Glomerular endothelial cell (primary cell): ENCODE measurements around the gene XPC. TPM values are rescaled to one million over a fixed set of nuclear protein-coding genes. Genes with fewer than 3 reads are reported as not detected.

Experiments
- DNase-seq: peaks from one replicate; pipeline ENCODE4 v3.0.0-alpha.2; 2011; ENCODE audit warnings: low read depth, low spot score; ENCODE audit errors: extremely low read depth
- total RNA-seq: library from RNA; depleted of rRNA; stranded (reverse); fragments of >200 nt; gene quantifications from 2 replicates; pipeline ENCODE4 v1.2.3, GENCODE V29; 2015

Gene XPC
- total RNA-seq, 1 donor from 2014 or later = 50.4 TPM

DNA sequence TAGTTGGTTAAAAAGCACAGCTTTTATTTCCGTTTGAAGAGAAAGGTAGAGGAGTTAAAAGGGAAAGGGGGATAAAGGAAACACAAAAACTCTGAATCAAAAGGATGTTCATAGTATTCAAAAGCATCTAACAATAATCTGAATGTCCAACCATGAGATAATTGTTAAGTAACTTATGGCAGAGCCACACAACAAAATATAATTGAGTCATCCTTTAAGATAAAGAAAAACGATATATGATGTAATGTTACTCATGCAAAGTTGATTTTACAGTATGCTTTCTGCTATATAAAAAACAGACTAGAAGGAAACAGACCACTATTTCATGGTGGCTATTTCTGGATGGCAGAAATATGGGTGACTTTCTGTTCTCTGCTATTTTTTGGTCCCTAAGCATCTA lies 3.9 kb downstream of the XPC start:
- DNase-seq = no peak

DNA sequence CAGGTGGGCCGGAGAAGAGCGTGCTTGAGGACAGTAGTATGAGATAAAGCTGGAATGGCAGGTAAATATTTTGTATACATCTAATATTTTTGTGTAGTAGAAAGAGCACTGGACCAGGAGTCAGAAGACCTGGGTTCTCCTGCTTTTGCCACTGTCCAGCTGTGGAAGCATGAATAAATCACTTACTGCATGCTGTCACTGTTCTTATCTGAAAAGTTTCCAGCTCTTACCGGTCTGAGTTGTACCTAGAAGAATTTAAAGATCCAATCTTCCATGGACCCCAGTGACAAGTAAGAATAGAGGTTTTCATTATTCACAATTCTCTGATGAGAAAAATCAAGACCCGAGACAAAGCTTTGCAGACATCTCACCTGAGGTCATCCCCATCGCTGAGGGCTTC lies 5.9 kb downstream of the XPC start:
- no peak for DNase-seq

DNA sequence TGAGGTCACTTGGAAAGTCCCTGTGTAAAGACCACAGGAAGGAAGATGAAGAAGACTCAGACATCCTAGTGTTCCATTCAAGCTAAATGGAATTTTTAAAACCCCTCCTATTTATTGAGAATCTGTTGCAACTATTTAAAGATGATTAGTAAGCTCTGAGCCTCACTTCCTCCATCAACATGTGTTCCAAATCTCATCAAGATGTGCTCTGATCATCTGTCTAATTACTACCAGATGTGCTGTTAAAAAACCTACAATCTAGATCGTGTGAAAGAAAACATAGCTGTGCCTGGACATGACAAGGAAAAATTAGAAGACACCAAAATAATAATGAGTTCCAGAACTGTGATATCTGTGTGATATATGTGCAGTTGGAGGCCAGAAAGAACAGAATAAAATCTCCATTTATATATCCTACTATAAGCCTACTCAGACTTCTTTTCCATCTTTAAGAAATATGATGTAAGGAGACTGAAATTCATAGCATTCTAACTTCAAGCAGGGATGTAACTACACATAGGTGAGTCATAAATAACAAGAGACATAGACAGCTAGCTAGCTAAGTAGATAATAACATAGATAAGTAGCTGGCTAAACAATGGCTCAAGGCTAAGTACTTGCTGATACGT lies 7.8 kb downstream of the XPC start:
- DNase-seq = no peak

DNA sequence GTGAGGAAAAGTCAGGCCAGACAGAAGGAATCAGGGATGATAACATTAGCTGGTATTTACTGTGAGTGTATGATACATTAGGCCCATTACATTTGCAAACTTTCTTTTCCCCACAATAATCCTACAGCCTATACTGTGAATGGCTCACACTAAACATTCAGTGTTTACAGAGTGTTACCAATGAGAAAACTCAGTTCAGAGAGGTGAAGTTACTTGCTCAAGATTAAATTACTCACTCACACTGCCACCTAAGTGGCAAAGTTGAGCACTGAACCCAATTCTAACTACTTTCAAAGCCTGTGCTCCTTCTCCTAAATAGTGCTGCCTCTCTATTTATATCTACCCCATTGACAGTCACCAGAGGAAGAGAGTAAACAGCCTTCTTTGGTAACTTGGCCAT lies 8.5 kb downstream of the XPC start:
- DNase-seq = no peak

DNA sequence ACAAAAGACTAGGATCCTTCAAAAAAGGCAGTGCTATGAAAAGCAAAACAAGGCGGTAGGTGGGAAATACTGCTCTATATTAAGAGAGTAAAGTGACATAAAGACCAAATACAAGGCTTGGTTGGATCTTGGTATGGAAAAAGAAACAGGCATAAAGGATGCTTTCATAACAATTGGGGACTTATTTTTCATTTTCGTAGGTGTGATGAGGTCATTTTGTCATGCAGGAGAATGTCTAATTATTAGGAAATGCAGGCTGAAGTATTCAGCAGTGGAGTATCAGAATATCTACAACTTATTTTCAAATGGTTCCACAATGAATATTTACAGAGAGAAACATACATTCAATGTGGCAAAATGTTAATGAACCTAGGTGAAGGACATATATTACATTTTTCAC lies 9.0 kb downstream of the XPC start:
- no peak for DNase-seq

DNA sequence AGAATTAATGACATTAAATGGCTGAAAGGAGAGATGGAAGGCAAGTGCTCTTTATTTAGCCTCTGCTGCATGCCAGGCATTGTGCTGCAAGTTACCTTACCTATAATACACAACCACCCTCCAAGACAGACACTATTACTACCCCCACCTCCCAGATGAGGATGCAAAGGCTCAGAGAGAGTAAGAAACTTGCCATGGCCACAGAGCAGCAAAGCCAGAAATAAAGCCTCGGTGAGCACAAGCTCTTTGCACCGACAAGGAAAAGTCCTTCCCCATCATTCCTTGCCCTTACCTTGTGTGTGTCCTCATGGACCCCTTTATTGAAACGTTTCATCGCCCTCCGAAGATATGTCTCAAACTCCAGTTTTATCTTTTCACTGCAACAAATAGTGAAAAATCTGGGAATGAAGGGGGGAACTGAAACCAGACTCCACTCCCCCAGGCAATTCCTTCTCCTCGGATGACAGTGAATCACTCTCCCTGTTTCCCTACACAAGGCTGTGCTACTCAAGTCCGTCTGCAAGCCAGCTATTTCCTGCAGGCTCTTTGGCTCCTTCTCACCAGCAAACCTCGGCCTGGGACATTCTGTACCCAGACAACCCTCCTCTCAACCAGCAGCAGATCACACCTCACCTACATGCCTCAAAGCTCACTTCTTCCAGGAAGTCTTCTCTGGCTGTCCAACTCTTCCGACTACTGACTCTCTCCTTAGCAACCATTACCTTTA lies 11.4 kb downstream of the XPC start:
- no peak for DNase-seq

DNA sequence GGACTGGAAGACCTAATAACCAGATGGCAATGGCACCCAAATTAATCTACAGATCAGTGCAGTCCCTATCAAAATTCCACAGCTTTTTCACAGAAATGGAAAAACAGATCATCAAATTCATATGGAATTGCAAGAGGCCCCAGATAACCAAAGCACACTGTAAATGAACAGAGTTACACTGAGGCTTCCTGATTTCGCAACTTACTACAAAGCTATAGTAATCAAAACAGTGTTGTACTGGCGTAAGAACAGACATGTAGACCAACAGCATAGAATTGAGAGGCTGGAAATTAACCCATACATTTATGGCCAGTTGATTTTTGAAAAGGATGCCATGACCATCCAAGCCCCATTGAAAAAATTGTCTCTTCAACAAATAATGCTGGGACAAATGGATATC lies 16.2 kb downstream of the XPC start:
- no peak for DNase-seq

DNA sequence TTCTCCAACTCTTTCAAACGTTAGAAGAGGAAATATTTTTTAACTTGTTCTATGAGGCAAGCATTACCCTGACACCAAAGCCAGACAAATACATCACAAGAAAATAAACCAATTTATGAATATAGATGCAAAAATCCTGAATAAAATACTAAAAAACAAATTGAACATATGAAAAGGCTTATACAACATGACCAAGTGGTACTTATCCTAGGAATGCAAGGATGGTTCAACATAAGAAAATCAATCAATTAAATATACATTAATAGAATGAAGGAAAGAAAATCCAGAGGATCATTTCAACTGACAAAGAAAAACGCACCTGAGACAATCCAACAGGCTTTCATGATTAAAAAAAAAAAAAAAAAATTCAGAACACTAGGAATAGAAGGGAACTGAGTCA lies 17.1 kb downstream of the XPC start:
- DNase-seq = no peak

DNA sequence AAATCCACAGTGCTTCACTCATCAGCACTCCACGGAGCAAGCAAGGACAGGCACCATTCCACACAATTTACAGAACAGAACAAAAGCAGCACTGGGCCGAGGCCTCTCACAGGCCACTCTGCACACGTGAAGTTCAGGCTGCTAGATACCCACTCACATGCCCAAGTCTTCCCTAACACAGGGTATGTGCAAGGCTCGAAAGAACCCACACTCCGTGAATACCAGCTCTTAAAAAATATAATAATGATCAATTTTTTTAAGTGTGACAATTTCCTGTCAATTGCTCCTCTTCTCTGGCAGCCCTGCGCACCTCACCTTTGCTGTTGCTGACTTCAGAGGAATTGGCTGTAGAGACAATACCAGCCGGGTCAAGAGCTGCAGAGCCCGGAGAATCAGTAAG lies 19.0 kb downstream of the XPC start:
- no peak for DNase-seq

DNA sequence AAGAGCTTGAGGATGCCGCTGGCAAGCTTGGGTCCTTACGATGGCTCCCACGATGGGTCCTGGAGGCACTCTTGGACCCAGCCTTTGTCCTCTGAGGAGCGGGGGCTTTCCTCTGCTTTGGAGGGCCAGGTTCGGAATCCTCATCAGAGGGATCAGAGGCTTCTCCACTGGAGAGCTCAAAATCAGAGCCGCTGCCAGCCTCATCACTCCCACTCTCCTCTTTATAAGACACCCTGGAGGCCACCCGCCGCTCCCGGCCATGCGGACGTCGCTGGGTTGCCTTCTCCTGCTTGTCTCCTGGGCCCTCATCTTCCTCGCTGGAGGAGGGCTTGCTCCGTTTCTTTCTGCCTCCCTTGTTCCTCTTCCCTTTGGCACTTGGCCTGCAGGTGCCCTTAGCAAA lies 20.0 kb downstream of the XPC start:
- no peak for DNase-seq

DNA sequence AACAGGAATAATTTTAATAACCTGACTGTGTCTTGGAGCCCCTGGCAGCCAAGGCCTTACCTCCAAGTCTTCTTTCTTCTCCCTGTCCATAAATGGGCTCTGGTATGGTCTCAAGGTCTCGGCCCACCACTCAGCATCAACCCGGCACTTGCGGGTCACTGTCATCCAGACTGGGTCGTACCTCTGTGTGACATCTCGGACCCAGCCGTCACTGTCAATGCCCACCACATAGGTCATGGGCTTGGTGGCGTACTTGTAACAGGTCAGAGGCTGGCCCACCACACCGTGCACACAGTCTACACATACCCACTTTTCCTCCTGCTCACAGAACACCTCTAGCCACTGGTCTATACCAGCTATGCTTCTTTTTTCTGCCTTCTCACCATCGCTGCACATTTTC lies 20.4 kb downstream of the XPC start:
- no peak for DNase-seq

DNA sequence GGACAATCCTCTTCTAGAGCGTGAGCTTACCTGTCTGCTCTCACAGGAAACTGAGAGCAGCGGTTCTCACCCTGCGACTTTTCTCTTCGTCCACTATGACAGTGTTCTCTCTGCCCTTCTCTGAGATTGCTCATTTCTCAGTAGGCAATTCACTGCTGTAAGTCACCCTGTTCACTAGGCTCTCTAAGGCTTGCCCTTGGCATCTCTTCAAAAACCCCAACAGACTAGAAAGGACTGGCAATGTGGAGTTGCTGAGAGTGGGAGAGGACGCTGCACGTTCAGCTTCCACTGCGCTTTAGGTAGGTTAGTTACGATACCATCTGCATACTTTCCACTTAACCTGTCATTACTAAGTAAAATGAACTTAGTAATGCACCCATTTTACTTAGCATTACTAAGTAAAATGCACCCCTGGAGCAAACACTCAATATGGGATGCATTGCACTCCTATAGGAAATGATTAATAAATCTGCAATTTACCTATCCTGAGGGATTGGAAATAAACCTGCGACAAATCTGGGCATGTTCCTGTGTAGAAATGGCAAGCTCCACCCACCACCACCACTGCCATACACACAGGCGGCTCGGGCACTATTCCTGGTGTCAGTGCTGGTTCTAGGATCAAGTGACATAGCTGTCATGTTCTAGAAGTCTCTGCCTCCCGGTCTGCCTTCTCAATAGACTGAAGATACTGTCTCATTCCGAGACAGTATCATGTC lies 21.4 kb downstream of the XPC start:
- DNase-seq = no peak

DNA sequence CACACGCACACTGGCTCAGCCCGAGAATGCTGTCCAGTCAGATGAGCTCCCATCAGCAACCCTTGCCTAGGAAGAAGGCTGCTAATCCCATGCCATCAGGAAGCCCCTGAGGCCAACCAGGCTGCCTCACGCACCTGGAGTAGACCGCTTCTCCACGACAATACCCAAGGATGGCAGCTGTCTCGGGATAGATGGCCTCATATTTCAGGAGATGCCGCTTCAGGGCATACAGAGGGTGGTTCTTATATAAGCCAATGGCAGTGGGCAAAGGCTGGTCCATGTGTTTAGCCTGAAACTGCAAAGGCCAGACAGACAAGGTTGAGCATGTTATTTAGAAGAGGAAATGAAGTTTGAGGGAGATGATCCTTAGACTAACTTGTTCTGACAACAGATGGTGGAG lies 22.2 kb downstream of the XPC start:
- DNase-seq = no peak

DNA sequence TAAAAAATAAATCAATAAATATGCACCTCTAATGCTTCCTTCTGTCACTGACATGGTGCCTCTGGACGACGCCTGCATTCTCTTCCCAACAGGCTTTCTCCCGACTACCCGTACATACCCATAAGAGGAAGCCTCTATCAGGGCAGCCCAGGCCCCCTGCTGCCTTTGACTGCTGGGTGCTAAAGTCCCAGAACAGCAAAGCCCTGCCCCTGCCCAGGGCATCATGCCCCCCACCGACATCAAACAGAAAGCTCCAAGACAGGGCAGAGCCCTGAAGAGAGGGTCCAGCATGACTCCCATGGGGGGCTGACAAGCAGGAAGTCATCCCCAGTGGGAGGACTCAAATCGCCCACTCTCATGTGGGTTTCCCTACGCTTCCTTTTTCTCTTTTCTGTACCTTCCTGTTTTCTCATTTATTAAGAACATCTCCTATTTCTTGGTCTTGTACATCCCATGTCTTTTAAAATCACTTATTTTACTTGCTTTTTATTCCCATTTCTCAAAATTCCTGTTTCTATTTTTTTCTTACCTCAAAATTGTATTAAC lies 23.4 kb downstream of the XPC start:
- DNase-seq = no peak

DNA sequence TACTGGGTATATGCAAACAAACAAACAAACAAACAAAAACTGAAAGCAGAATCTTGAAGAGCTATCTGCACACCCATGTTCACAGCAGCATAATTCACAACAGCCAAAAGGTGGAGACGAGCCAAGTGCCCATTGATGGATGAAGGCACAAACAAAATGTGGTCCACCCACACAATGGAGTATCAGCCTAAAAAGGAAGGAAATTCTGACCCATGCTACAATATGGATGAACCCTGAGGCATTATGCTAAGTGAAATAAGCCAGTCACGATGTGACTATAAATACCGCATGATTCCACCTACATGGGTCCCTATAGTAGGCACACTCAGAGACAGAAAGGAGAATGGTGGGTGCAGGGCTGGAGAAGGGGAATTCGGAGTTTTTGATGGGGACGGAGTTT lies 24.1 kb downstream of the XPC start:
- DNase-seq = no peak

DNA sequence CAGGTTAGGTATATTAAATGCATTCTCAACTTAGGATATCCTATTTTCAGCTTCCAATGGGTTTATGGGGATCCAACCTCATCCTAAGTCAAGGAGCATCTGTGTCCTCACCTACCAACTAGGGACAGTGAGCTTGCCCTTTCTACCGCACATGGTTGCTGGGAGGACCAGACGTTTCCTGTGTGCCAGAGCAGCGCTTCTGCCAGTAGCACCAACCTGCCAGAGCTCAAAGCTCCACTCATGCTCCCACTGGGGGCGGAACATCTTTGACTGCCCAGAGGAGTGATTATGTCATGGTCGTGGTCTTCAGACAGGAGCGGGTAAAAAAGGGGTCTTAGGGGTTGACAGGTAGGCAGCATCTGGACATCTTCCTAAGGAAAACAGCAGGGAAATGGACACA lies 24.7 kb downstream of the XPC start:
- DNase-seq = no peak

DNA sequence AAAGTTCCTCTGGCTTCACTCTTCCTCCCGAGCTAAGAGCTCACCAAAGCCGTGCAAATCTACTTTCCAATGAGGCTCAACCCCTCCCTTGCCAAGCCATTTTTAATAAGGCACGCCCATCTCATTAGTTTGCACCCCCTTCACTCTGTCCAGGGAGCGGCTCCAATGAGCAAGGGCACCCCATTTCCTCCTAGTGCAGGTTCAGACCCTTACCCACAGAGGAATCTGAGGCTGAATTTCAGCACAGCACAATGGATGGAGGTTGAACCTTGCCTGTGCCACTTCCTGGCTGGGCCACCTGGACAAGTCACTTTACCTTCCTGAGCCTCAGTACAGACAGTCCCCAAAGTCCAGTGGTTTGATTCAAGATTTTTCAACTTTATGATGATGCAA lies 25.4 kb downstream of the XPC start:
- DNase-seq = no peak

DNA sequence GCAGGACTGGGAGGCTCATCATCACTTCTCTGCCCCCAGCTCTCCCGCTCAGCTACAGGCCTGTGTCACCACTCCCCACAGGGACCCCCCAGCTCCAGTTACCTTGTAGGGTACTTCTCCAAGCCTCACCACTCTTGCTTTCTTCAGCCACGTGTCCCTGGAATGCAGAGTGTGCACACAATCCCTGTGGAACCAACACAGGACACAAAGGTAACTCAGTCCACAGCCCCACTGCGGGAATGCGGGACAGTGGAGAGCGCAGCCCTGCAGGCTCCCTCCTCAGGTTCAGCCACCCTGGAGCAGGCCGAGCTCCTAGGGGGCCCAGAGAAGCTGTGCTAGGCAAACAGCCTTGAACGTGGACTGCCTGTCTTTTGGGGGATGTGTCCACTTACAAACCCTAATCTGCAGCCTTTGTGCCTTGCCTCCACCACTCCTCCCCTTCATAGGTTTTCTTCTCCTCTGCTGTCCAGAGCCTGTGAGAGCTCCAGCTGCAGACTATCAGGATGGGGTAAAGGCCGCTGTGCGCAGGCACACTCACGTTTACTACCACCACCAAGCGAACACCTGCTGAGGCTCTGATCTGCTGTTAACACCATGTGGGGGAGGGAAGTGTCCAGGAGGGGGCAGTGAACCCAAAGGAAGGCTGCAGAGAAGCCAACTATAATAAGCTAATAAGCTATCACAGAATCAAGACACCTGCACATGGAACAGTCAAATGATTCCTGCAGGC lies 26.0 kb downstream of the XPC start:
- no peak for DNase-seq

DNA sequence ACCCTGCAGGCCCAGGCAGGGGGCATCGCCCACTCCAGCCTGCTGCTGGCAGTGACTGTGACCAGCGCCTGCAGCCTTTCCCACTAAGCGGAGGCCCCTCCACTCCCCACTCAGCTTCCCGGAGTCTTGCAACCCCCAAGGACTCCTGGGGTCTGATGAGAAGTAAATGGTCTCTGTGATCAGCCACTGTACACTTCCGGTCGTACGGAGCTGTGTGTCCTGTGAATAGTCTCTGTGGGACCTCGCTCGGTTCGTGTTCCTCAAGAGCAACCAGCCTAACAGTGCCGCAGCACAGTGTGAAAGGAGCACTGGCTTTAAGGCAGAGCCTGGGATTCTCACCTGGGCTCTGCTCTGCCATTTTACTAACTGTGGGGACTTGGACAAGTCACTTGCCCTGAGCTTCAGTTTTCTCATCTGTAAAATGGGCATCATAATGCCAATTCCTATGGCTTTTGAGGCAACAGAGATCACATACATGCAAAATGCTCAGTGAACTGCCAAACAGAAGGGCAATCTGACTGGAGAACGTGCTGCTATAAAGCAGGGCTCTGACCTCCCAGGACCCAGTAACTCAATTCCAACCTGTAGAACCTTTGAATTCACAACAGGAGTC lies 26.8 kb downstream of the XPC start:
- DNase-seq = no peak

DNA sequence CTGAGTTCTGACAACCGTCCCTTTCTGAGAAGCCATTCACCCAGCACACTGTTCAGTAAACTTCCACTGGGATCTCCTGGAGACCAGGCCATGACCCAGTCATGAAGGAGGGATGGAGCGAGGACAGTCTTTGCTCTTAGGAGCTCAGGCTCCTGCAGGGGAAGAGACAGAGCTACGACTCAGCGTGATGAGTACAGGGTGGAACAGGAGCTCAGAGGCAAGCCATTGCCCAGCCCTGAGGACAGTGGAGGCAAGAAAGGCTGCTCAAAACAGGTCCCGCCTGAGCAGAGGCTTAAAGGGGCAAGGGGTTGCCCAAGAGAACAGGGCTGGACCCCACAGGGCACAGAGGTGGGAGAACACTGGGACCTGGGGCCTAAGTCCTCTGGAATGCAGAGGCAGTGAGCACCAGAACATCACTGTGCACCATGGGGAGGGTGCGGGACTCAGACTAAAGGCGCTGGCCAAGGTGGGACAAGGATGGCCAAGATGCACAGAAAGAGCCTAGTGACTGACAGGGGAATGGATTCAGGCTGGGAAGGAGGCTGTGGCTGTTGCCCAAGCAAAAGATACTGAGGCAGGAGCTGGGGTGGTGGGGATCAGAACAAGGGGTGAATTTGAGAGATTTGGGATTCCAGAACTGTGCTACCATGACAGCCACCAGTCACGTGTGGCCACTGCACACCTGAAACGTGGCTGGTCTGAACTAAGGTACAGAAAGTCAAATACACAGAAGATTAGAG lies 27.7 kb downstream of the XPC start:
- no peak for DNase-seq
